ENCODE data around the gene UBE2D4. TPM values are rescaled to one million over a fixed set of nuclear protein-coding genes. Genes with fewer than 3 reads are reported as not detected.

UBE2D4 gene
- total RNA-seq, 1 experiment from 2014 or later, result 2.4 TPM

GRCh38 chr7:43884617-43885016, 41.6 kb upstream of the UBE2D4 start:
- peaks cover 12% of the 10 kb centered on the region for H3K36me3 Mint-ChIP-seq
- H3K4me1 Mint-ChIP-seq, result peaks cover 16% of the 10 kb centered on the region
- H3K9me3 Mint-ChIP-seq, result no peaks in the 10 kb centered on the region
- ChIA-PET POLR2A (no interaction called here), CTCF (interaction anchor here (0.8 kb wide), 1 partner anchor 302 kb away, joined by 5 read pairs; the partner anchor contains the start of gene STK17A)
- ATAC-seq (no peak), DNase-seq (ENCODE audit: low spot score) (no peak)
- no peak overlapping the region for H3K27ac Mint-ChIP-seq
- no peaks in the 10 kb centered on the region for H3K27me3 Mint-ChIP-seq (ENCODE audit: low read depth)
- no peak for TF ChIP-seq FOXP1 (CRISPR knock-in tag; IDR thresholded peaks at IDR 0.05; ENCODE audit: borderline replicate concordance)
- no peak for TF ChIP-seq ATF2 (CRISPR knock-in tag; IDR thresholded peaks at IDR 0.05; ENCODE audit: borderline replicate concordance, low read depth)
- no peak for TF ChIP-seq NFATC4 (CRISPR knock-in tag; IDR thresholded peaks at IDR 0.05)
- TF ChIP-seq KAT7 (CRISPR knock-in tag; IDR thresholded peaks at IDR 0.05; ENCODE audit: borderline replicate concordance), result no peak
- no peak for TF ChIP-seq ESRRA (CRISPR knock-in tag; IDR thresholded peaks at IDR 0.05; ENCODE audit: borderline replicate concordance)
- TF ChIP-seq ERG (CRISPR knock-in tag; IDR thresholded peaks at IDR 0.05), result no peak
- no peak for TF ChIP-seq ZNF512 (CRISPR knock-in tag; IDR thresholded peaks at IDR 0.05; ENCODE audit: borderline replicate concordance)
- TF ChIP-seq MLX (CRISPR knock-in tag; IDR thresholded peaks at IDR 0.05), result no peak
- no peak overlapping the region for H3K4me3 Mint-ChIP-seq

- Mint-ChIP-seq H3K27me3 (ENCODE audit: low read depth) (no peaks in the 10 kb centered on the region), H3K4me1 (no peaks in the 10 kb centered on the region), H3K27ac (peak overlapping the region; percentile 64), H3K9me3 (no peaks in the 10 kb centered on the region), H3K36me3 (peaks cover 3% of the 10 kb centered on the region; the same call in 1 of the 2 replicates), H3K4me3 (no peak overlapping the region)
- TF ChIP-seq JAZF1 (CRISPR knock-in tag; IDR thresholded peaks at IDR 0.05) (no peak), STAT6 (CRISPR knock-in tag; conservative IDR thresholded peaks at IDR 0.05; ENCODE audit: low read depth) (no peak), RELA (CRISPR knock-in tag; IDR thresholded peaks at IDR 0.05; ENCODE audit: borderline replicate concordance) (no peak), GABPB1 (CRISPR knock-in tag; IDR thresholded peaks at IDR 0.05) (no peak)
- ChIA-PET POLR2A (no interaction called here), CTCF (interaction anchor here (1.0 kb wide), 1 partner anchor 15 kb away, joined by 3 read pairs; no protein-coding TSS in a partner anchor)
- DNase-seq (ENCODE audit: low spot score) (no peak), ATAC-seq (no peak)
Measured at GRCh38 chr7:43888993-43889945, 37.0 kb upstream of the UBE2D4 start.
